Neural cell (in vitro differentiated cells): ENCODE measurements around the gene SPPL3. TPM values are rescaled to one million over a fixed set of nuclear protein-coding genes. Genes with fewer than 3 reads are reported as not detected.

Source experiments
- H2AFZ ChIP-seq: fragments of 200-600, 300-800 bp; sonication (generic), shearing (Covaris generic); 2 replicates; pipeline ENCODE4 v1.6.0; 2014; ENCODE audit warnings: low read depth, mild to moderate bottlenecking, antibody characterized with exemption, low read length, moderate library complexity
- H3F3A ChIP-seq: fragments of 200-600 bp; shearing (Covaris generic); 2 replicates; pipeline ENCODE4 v1.6.1; 2016; ENCODE audit warnings: mild to moderate bottlenecking, moderate library complexity, mixed read lengths, antibody characterized with exemption, low read length; ENCODE audit not compliant: insufficient read depth, poor library complexity, severe bottlenecking
- H3K27ac ChIP-seq: fragments of 200-600, 300-800 bp; sonication (generic), shearing (Covaris generic); 2 replicates; pipeline ENCODE4 v1.5.1; 2014; ENCODE audit warnings: mild to moderate bottlenecking, low read length, moderate library complexity
- H3K27me3 ChIP-seq: fragments of 300-800, 200-600 bp; sonication (generic), shearing (Covaris generic); 2 replicates; pipeline ENCODE4 v1.6.0; 2014; ENCODE audit warnings: mild to moderate bottlenecking, low read depth, low read length, moderate library complexity; ENCODE audit not compliant: insufficient read depth
- H3K36me3 ChIP-seq: fragments of 300-800, 200-600 bp; sonication (generic), shearing (Covaris generic); 2 replicates; pipeline ENCODE4 v1.5.1; 2014; ENCODE audit warnings: mild to moderate bottlenecking, antibody characterized with exemption, low read length, moderate library complexity; ENCODE audit not compliant: insufficient read depth
- H3K4me2 ChIP-seq: fragments of 300-800, 200-600 bp; sonication (generic), shearing (Covaris generic); 2 replicates; pipeline ENCODE4 v1.6.0; 2014; ENCODE audit warnings: mild to moderate bottlenecking, low read length
- H3K4me3 ChIP-seq: fragments of 300-800, 200-600 bp; sonication (generic), shearing (Covaris generic); 2 replicates; pipeline ENCODE4 v1.5.1; 2014; ENCODE audit warnings: mild to moderate bottlenecking, low read length, moderate library complexity
- H3K79me2 ChIP-seq: fragments of 200-600 bp; shearing (Covaris generic); replicated peaks from 2 replicates; pipeline ENCODE4 v1.6.0; 2014; ENCODE audit warnings: mild to moderate bottlenecking, low read length, moderate library complexity; ENCODE audit not compliant: insufficient read depth
- H3K9ac ChIP-seq: fragments of 300-800, 200-600 bp; sonication (generic), shearing (Covaris generic); 2 replicates; pipeline ENCODE4 v1.6.1; 2016; ENCODE audit warnings: mild to moderate bottlenecking, low read length, mixed read lengths
- H3K9me2 ChIP-seq: fragments of 200-600 bp; shearing (Covaris generic); 2 replicates; pipeline ENCODE4 v1.6.1; 2016; ENCODE audit warnings: mild to moderate bottlenecking, low read length, mixed read lengths; ENCODE audit not compliant: insufficient read depth
- H3K9me3 ChIP-seq: fragments of 200-600, 300-800 bp; sonication (generic), shearing (Covaris generic); 2 replicates; pipeline ENCODE4 v1.6.1; 2016; ENCODE audit warnings: mild to moderate bottlenecking, mixed run types, low read length, moderate library complexity, mixed read lengths
- H4K20me1 ChIP-seq: fragments of 200-600 bp; shearing (Covaris generic); 2 replicates; pipeline ENCODE4 v1.6.1; 2016; ENCODE audit warnings: mild to moderate bottlenecking, mixed run types; ENCODE audit not compliant: insufficient read depth
- EP300 ChIP-seq: fragments of 450-650 bp; conservative IDR thresholded peaks from 2 replicates; pipeline ENCODE4 v1.6.1; 2014; ENCODE audit warnings: antibody characterized with exemption, mild to moderate bottlenecking, moderate library complexity; ENCODE audit not compliant: poor library complexity, severe bottlenecking
- EZH2 ChIP-seq: fragments of 200-600, 300-800 bp; shearing (Covaris generic), sonication (generic); IDR thresholded peaks from 2 replicates; pipeline ENCODE4 v1.6.1; 2014; ENCODE audit warnings: antibody characterized with exemption, low read length, borderline replicate concordance, mild to moderate bottlenecking; ENCODE audit not compliant: insufficient read depth, poor library complexity, severe bottlenecking
- MXI1 ChIP-seq: fragments of 450-650 bp; conservative IDR thresholded peaks from 2 replicates; pipeline ENCODE4 v1.6.1; 2014; ENCODE audit warnings: antibody characterized with exemption, mild to moderate bottlenecking; ENCODE audit not compliant: poor library complexity, severe bottlenecking
- POLR2AphosphoS5 ChIP-seq: IDR thresholded peaks from 2 replicates; pipeline ENCODE4 v1.6.1; 2012
- RAD21 ChIP-seq: fragments of 450-650 bp; conservative IDR thresholded peaks from 2 replicates; pipeline ENCODE4 v1.6.1; 2014; ENCODE audit warnings: antibody characterized with exemption, mild to moderate bottlenecking, moderate library complexity
- SMC3 ChIP-seq: fragments of 450-650 bp; conservative IDR thresholded peaks from 2 replicates; pipeline ENCODE4 v1.6.1; 2014; ENCODE audit warnings: antibody characterized with exemption, mild to moderate bottlenecking, moderate library complexity; ENCODE audit not compliant: poor library complexity
- TAF1 ChIP-seq: IDR thresholded peaks from 2 replicates; pipeline ENCODE4 v1.6.1; 2012; ENCODE audit warnings: low read depth
- polyA plus RNA-seq: library from polyadenylated mRNA; depleted of rRNA; stranded (reverse); fragments of >200 nt; gene quantifications from 2 replicates; pipeline ENCODE4 v1.2.3, GENCODE V29; 2014
- TF ChIP-seq, protein P1 (sequence below): fragments of 450-650 bp; IDR thresholded peaks from 2 replicates; pipeline ENCODE4 v1.5.1; 2014; ENCODE audit warnings: antibody characterized with exemption, mild to moderate bottlenecking, moderate library complexity; ENCODE audit not compliant: poor library complexity, severe bottlenecking
- TF ChIP-seq, protein P2 (sequence below): IDR thresholded peaks from 2 replicates; pipeline ENCODE4 v1.6.1; 2012; ENCODE audit warnings: borderline replicate concordance

Gene SPPL3
- polyA plus RNA-seq, 1 donor from 2014 or later, result 21.3 TPM

DNA sequence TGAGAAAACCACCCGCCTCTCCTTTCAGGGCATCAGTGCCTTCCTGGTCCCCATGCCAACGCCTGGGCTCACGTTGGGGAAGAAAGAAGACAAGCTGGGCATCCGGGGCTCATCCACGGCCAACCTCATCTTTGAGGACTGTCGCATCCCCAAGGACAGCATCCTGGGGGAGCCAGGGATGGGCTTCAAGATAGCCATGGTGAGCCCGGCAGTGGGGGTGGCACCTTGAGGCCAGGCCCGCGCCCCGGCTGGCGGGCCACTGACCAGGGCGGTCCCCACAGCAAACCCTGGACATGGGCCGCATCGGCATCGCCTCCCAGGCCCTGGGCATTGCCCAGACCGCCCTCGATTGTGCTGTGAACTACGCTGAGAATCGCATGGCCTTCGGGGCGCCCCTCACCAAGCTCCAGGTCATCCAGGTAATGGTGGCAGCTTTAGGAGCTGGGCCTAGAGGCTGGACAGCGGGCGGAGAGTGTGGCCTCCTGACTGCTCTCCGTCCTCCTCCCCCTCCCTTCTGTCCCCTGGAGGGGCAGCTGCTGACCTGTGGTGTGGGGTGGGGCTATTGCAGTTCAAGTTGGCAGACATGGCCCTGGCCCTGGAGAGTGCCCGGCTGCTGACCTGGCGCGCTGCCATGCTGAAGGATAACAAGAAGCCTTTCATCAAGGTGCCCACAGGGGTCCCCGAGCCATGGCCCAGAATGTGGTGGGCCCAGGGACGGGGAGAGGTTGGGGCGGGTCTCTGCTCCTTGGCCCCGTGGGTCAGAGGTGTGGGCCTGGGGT lies 165.7 kb downstream of the SPPL3 start:
- Histone ChIP-seq H3K9me3 (no peaks in the 10 kb centered on the region), H3K4me2 (no peak overlapping the region), H4K20me1 (no peaks in the 10 kb centered on the region), H3F3A (no peaks in the 10 kb centered on the region), H3K9ac (no peak overlapping the region), H3K4me3 (no peak overlapping the region), H2AFZ (no peak overlapping the region), H3K27me3 (no peaks in the 10 kb centered on the region), H3K36me3 (no peaks in the 10 kb centered on the region), H3K9me2 (no peaks in the 10 kb centered on the region), H3K79me2 (no peaks in the 10 kb centered on the region), H3K27ac (no peak overlapping the region)
- TF ChIP-seq POLR2AphosphoS5 (no peak), TAF1 (no peak), EZH2 (no peak), MXI1 (no peak), SMC3 (no peak), EP300 (no peak), RAD21 (no peak)
- TF ChIP-seq, protein P1, sequence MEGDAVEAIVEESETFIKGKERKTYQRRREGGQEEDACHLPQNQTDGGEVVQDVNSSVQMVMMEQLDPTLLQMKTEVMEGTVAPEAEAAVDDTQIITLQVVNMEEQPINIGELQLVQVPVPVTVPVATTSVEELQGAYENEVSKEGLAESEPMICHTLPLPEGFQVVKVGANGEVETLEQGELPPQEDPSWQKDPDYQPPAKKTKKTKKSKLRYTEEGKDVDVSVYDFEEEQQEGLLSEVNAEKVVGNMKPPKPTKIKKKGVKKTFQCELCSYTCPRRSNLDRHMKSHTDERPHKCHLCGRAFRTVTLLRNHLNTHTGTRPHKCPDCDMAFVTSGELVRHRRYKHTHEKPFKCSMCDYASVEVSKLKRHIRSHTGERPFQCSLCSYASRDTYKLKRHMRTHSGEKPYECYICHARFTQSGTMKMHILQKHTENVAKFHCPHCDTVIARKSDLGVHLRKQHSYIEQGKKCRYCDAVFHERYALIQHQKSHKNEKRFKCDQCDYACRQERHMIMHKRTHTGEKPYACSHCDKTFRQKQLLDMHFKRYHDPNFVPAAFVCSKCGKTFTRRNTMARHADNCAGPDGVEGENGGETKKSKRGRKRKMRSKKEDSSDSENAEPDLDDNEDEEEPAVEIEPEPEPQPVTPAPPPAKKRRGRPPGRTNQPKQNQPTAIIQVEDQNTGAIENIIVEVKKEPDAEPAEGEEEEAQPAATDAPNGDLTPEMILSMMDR, result no peak
- TF ChIP-seq, protein P2, sequence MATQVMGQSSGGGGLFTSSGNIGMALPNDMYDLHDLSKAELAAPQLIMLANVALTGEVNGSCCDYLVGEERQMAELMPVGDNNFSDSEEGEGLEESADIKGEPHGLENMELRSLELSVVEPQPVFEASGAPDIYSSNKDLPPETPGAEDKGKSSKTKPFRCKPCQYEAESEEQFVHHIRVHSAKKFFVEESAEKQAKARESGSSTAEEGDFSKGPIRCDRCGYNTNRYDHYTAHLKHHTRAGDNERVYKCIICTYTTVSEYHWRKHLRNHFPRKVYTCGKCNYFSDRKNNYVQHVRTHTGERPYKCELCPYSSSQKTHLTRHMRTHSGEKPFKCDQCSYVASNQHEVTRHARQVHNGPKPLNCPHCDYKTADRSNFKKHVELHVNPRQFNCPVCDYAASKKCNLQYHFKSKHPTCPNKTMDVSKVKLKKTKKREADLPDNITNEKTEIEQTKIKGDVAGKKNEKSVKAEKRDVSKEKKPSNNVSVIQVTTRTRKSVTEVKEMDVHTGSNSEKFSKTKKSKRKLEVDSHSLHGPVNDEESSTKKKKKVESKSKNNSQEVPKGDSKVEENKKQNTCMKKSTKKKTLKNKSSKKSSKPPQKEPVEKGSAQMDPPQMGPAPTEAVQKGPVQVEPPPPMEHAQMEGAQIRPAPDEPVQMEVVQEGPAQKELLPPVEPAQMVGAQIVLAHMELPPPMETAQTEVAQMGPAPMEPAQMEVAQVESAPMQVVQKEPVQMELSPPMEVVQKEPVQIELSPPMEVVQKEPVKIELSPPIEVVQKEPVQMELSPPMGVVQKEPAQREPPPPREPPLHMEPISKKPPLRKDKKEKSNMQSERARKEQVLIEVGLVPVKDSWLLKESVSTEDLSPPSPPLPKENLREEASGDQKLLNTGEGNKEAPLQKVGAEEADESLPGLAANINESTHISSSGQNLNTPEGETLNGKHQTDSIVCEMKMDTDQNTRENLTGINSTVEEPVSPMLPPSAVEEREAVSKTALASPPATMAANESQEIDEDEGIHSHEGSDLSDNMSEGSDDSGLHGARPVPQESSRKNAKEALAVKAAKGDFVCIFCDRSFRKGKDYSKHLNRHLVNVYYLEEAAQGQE, result no peak

DNA sequence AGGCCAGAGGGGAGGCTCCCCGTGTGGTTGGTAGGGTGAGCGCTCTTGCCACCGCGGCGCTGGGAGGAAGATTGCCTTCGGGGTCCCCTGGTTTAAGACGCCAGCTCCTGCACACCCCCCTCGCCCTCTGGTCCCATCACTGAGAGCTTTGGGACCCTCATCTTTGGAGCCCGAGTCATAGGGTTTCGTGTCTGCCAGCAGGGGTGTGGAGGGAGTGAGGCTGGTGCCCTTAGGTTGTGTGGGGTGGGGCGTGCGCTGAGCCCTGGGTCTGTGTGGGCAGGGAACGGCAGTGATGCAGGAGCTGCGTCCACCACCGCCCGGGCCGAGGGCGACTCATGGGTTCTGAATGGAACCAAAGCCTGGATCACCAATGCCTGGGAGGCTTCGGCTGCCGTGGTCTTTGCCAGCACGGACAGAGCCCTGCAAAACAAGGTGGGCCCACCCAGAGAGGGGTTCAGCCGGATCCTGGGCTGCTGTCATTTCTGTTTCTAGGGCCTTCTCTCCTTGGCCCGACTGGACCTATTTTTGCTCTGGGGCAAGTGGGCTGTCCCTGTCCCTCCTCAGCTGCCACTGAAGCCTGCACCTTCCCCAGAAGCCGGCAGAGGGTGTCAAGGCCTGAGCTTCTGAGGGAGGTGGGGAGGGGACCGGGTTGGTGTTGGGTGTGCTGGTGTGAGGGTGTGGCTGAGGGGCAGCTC lies 166.5 kb downstream of the SPPL3 start:
- no peak overlapping the region for H3K4me3 ChIP-seq
- H3K4me2 ChIP-seq, result no peak overlapping the region
- H3K9me2 ChIP-seq, result no peaks in the 10 kb centered on the region
- no peaks in the 10 kb centered on the region for H3K27me3 ChIP-seq
- H4K20me1 ChIP-seq, result no peaks in the 10 kb centered on the region
- no peaks in the 10 kb centered on the region for H3K9me3 ChIP-seq
- TF ChIP-seq, protein P2, result no peak
- no peak for TF ChIP-seq RAD21
- no peak for TF ChIP-seq EZH2
- no peak for TF ChIP-seq EP300
- no peak for TF ChIP-seq MXI1
- no peak for TF ChIP-seq SMC3
- TF ChIP-seq, protein P1, result no peak
- no peak for TF ChIP-seq POLR2AphosphoS5
- H3K36me3 ChIP-seq, result no peaks in the 10 kb centered on the region
- H3K27ac ChIP-seq, result no peak overlapping the region
- H3K79me2 ChIP-seq, result no peaks in the 10 kb centered on the region
- H3K9ac ChIP-seq, result no peak overlapping the region
- no peak overlapping the region for H2AFZ ChIP-seq
- no peaks in the 10 kb centered on the region for H3F3A ChIP-seq
